HG03060 (cell line): ENCODE data around the gene CREBBP.

ENCODE experiments used
- ATAC-seq: cut with Tn5 transposase; IDR thresholded peaks from one replicate; pipeline ENCODE4 v1.9.1; 2021; ENCODE audit warnings: low read depth, moderate number of reproducible peaks; ENCODE audit not compliant: unreplicated experiment

The CREBBP gene

DNA sequence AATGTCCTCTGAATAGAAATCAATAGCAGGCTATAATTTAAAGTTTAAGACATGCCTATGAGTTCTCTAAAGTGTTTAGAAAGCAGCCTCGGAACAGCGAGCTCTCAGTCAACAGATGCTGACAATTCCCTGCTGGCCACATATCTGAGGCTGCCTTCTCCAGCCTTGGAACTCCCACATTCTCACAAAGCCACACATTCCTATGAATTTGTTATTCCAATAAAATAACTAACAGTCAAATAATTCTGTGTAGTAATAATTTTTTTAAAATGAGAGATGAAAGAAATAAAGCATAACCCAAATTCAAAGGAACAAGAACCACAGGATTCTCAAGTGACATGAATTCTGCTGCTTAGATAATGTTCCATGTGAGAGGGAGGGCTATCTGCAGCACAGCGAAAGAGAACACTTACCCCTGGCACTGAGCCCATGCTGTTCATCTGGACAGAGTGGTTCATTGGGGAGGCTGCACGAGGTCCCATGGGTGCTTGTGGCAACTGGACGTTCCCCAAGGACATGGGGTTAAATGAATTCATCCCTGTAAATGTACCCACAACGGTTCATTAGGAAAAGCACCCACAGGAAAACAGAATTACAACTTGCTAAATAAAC is 106.3 kb downstream of the CREBBP start:
- no peak for ATAC-seq

DNA sequence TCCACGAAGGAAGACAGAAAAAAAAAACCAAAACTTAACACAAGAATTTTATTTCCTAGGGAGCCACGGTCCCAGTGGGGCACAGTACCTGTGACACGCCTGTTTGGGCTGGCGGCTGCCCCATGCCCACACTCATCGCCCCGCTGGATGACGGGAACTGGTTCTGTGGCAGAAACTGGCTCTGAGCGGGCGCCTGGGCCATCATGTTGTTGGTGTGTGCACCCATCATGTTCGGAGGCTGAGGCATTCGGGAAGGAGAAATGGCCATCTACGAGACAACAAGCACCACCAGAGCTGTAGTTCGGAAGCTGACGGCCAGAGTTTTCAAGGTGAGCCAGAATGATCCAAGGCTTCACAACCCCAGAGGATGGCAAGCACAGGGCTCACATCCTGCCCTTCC is 106.8 kb downstream of the CREBBP start:
- no peak for ATAC-seq

DNA sequence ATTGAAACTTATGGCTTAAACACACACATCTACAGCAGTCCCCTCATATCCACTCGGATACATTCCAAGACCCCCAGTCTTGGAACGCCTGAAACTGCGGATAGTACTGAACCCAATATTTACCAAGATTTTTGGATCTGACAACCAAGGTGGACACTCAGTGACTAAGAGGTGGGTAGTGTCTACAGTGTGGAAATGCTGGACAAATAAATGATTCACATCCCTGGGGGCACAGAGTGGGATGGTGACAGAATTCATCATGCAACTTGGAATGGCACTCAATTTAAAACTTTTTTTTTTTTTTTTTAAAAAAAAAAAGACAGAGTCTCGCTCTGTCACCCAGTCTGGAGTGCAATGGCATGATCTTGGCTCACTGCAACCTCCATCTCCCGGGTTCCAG is 109.0 kb downstream of the CREBBP start:
- ATAC-seq: no peak

DNA sequence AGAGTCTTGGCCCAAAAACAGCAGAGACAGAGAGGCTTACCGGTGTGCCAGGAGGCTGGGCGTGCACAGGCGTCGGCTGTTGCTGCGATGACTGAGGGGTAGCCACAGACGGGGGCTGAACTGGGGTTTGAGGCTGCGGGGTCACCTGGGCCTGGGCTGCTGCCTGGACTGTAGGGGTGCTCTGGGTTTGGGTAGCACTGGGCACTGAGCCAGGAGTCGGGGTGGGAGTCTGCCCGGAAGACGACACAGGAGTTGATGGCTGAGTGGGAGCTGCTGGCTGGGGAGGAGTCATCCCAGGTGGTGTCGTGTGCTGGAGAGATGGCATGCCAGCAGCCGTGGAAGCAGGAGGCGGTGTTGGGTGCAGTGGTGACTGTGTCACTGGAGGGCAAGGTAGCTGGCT is 110.0 kb downstream of the CREBBP start:
- no peak for ATAC-seq

DNA sequence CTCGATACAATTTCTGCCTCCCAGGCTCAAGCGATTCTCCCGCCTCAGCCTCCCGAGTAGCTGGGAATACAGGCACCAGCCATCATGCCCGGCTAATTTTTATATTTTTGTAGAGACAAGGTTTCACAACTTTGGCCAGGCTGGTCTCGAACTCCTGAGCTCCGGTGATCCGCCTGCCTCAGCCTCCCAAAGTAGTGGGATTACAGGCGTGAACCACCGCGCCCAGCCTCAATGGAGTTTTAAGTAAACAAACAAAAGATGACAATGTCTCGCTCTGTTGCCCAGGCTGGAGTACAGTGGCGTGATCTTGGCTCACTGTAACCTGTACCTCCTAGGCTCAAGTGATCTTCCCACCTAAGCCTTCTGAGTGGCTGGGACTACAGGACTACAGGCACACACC is 110.6 kb downstream of the CREBBP start:
- ATAC-seq: no peak

DNA sequence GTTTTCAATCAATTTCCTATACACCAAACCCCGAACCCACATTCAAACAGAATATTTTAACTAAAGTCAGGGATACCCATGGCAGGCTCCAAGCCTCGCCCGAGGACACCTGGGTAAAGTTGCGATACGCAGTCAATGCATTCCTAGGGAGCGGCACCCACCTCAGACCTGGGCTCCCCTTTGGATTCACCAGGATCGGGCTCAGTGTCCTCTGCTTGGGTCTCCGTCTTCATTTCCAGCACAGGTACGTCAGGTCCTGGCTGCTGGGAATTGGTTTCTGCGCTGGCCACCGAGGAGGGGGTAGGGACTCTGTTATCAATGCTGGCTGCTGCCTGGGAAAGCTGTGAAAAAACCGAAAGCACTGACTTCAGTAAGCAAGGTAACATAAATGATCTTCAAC is 111.5 kb downstream of the CREBBP start:
- ATAC-seq: no peak

DNA sequence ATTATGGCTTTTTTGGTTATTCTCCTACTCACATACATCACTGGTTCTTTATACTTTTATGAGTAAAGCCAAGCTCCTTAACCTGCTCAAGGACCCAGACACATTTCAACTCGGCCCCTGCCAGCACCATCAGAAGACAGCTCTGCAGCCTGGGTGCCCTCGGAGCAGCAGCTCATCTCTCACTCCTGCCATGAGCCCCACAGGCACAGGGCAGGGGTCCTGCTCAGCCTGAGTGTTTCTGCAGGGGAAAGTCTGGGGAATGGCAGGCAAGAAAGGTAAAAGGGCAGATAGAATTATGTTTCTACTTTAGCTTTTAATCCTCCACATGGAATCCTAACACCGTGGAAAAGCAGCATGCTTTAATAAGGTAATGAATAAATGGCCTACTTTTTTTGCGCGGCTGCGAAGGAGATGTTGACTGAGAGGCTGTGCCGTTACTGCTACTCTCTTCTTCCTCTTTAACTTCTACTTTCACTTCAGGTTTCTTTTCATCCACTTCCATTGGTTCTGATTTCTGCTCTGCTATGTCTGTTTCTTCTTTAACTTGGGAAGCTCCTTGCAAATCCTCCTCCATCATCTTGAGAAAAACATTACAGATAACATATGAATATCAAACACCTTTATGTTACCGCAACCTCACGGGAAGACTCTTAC is 113.1 kb downstream of the CREBBP start:
- ATAC-seq: no peak

DNA sequence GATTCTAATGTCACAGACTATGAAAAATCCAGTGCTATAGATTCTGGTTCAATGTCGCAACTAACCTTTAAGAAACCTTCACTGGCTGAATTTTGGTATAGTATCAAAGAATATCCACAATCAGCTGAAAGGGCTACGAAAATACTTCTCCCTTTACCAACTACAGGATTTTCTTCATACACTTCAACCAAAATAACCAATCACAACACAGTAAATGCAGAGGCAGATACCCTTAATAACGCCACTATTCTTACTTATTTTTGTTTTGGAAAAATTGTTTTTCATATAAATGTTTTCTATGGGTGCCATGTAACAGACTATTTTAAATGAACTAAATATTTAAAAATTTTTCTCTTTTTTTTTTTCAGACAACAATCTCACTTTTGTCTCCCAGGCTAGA is 114.3 kb downstream of the CREBBP start:
- no peak for ATAC-seq

DNA sequence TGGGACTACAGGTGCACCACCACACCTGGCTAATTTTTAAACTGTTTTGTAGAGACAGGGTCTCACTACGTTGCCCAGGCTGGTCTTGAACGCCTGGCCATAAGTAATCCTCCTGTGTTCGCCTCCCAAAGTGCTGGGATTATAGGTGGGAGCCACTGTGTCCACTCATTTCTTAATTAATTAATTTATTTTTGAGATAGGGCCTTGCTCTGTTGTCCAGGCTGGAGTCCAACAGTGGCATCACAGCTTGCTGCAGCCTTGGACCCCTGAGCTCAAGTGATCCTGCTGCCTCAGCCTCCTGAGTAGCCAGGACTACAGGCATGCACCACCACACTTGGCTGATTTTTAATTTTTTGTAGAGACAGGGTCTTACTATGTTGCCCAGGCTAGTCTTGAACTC is 116.1 kb downstream of the CREBBP start:
- ATAC-seq: no peak

DNA sequence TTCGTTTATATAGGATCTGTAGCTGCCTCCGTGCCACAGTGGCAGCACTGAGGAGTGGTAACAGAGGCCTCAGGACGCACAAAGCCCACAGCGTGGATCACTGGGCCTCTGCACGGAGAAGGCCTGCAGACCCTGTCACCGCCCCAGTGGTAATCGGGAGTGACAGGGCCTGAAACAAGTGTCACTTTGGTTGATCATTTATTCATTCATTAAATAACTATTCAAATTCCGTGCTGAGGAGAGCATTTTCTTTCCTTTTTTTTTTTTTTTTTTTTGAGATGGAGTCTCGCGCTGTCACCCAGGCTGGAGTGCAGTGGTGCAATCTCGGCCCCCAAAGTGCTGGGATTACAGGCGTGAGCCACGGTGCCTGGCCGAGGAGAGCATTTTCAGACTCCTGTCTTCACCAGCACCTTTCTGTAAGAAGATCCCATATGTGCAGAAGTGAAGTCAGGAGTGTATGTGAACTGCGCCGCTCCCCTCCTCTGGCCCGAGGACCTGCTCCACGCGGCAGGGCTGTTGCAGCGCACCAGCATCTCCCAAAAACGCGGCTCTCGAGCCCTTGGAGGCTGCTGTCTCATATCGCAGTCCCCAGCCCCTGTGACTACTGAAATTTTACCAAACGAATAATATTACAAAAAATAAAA is 118.3 kb downstream of the CREBBP start:
- ATAC-seq: no peak

DNA sequence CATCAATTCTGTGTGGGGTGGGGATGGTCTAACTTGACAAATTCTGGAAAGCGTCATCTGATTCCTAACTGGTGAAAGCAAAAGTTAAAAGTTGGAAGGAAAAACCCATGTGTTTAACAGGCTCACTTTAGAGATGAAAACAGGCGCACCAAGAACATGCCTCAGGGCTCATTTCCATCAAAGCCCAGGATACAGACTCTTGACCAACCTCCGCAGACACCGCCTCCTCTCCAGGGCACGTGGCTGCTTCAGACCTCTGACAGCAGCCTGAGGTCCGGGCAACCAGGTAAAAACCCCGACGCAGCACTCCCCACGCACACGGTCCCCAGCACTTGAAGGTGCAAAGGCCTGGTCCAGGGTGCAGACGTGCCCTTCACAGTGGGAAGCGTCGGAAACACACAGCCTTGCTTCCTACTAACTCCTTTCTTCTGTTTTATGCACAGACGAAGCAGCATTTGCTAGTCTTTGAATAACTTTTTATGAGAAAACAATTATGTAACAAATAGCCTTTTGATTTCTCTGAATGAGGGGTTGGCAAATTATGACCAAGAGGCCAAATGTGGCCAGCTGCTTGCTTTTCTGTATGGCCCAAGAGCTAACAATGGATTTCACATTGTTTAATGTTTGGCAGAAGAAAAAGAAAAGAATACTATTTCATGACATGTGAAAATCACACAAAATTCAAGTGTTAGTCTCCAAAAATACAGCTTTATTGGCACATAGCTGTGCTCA is 119.0 kb downstream of the CREBBP start:
- no peak for ATAC-seq

DNA sequence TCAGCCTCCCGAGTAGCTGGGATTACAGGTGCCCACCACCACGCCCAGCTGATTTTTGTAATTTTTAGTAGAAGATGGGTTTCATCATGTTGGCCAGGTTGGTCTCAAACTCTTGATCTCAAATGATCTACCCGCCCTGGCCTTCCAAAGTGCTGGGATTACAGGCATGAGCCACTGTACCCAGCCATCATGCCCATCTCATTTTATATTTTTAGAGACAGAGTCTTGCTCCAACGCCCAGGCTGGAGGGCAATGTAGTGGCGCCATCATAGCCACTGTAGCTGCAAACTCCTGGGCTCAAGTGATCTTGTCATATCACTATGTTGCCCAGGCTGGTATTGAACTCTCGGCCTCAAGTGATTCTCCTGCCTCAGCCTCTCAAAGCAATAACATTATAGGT is 120.0 kb downstream of the CREBBP start:
- no peak for ATAC-seq

DNA sequence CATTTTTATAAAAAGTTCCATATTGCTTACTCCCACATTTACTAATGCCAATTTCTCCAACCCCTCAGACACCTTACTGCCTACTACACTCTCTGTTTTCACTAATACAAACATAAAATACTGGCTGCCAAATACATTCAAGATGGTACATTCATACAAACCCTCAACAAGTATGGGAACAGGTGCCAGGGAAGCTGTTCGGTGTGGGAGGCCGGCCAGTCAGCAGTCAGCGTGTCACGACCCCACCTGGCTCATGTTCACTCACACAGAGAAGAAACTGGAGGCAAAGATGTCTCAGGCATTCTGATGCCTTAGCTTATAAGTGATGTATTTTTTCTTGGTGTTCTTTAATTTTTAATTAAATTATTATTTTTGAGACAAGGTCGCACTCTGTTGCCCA is 120.8 kb downstream of the CREBBP start:
- ATAC-seq: no peak

DNA sequence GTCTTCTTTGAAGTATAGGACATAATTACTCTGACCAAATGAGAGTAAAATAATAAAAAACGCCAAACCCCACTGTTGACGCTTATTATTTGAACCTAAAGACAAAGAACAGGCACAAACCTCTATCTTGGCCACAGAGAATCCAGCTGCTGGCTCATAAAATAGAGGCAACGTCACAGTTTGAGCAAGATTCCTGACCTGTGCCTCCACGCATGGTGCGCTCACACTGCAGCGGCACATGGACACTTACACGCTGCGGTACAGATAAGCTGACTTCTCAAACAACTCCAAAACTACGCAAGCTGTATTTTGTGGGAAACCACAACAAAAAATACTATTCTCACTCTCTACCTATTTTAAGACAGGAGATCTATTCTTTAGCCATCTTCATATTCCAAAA is 124.4 kb downstream of the CREBBP start:
- ATAC-seq: no peak

DNA sequence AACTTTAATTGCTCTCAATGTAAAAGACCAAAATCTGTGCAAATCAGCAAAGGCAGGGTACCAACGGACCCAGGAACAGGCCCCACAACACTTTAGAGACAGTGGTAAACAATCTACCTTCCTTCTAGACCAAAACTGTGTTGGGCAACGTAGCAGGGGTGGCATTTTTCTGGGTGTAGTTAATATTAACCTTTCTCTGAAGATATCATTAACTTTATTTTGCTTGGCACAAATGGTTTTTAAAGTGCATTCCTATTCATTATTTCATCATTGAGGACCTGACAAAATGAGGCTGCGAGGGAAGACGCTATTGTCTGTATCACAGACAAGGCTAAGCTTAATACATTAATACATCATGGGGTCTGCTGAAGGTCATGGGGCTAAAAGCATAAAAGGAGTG is 125.3 kb downstream of the CREBBP start:
- no peak for ATAC-seq

DNA sequence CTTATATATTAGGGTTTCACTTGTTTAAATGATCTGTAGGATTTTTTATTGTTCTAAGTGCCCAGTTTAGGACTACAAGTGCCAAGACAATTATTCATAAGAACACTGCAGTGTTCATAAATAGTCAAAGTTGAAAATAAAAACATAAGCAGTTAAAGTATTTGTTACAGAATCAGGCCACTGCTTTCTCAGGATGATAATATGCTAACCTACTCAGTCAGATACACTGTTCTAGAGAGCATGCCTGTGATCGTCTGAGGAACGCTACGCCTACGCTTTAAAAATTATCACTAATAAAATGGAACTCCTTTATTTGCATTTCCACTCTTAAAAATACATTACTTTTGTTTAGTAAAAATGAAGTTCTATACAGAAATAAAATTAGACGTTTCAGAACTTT is 125.7 kb downstream of the CREBBP start:
- no peak for ATAC-seq

DNA sequence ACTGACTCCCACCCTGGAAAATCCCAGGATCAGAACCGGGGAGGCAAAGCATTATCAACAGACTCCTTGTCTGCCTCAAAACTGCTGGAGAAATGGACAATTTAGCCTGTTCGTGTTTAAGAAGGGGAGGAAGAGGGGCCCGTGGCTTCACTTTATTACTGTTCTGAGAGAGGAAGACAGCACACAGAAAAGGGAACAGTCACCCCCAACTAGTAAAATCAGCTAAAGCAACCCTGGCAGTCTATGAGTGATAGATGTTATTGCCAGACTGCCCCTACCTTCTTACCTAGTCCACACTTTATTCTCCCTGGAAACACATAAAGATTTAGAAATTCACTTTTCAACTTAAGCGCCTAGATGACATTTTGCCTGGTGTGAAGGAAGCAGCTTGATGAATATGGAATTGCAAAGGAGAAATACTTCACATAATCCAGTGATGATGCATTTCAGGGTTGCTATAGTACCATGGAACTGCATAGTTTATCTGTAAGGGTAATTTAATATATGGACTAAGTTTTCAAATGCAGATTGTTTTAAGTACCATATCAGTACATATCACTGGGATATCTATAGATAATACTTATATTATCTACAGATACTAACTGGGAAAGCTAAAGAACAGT is 126.3 kb downstream of the CREBBP start:
- ATAC-seq: no peak

DNA sequence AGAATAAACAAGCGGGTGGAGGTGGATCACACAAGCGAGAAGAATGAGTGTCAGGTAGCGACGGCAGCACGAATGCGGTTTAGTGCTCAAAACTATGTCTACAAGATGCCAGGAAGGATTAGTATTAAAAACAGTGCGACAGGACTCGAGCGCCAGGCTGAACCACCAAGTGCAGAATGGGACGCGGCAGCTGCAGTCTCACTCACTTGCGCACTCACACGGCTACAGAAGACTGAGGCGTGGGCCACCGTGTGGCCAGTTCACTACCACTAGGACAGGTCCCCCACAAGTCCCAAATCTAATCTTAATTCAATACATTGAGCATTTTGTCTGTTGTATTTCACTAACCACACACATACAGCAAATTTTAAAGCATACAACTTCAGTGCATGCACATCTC is 127.5 kb downstream of the CREBBP start:
- no peak for ATAC-seq

DNA sequence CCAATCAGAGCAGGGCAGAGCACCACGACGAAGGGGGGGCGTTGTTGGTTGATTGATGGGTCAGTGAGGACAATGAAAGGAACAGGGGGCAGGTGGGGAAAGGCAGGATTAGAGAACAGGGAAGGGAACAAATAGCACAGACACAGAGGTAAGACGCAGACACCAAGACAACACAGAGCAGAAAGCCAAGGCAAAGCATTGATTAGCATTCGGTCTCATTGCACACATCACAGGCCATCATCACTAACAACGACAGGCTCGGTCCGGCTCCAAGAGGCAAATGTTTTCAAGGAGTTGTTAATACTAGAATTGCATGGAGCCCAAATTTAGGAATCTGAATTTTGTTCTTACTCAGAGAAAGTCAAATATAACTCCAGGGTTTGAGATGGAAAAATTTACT is 128.6 kb downstream of the CREBBP start:
- ATAC-seq: no peak

DNA sequence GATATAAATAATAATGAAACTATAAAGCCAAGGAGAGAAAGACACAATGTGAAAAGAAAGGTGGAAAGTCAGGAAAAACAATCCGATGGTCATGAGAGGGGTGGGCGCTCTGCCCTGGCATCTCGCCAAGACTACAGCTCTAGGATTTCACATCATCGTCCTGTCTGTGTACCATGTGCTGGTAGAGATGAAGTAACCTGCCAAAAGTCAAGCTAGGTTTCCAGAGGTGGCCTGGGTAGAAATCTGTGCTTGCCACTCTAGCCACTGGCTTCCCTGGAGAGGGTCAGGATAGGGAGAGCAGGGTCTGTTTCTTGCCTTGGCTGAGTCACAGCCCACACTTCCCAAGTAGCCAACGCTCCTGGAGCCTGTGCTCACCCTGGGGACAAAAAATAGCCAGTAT is 132.2 kb downstream of the CREBBP start:
- ATAC-seq: no peak

DNA sequence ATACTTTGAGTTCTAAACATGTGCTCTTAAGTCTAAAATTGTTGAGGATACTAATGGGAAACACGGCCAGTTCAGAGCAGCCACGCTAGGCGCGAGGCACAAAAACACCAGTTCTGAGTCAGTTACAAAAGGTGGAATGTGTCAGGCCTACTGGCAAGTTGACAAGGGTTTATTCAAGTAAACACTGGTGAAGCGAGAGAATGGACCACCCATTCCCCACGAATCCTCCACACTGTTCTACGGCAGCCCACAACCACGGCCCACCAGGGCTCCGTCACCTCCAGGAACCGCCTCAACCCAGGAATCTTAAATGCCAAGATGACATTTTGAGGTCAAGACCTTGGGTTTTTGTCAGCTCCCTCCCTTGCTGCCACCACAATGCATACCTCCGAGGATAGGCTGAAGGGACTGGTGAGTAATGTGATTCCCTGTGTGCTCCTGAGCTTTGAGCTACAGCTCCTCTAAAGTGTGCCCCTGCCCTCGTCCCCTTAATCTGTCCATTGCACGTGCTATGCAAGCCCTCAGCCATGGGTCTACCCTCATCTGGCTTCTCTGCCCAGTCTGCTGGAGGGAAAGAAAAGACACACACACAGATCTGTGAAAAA is 134.7 kb downstream of the CREBBP start:
- no peak for ATAC-seq
